NCI-H146 treated with DMSO at 0.1 percent for 48 hours (cell line): ENCODE measurements around the gene GALNT15.

Experiments used
- DNase-seq: peaks from one replicate; lab custom pipeline; 2025; ENCODE audit not compliant: unreplicated experiment; lab: John Stamatoyannopoulos, UW

Gene GALNT15

GRCh38 chr3:16174389-16174788 lies at the start of gene GALNT15:
Gene GALNT15, plus strand, starts transcription at chr3:16174680. Its CDS starts 472 bp downstream, at chr3:16175152.
- DNase-seq: no peak

GRCh38 chr3:16126634-16127033 lies 47.8 kb upstream of the GALNT15 start:
- DNase-seq: no peak

GRCh38 chr3:16127249-16127648 lies 47.2 kb upstream of the GALNT15 start:
- no peak for DNase-seq

- DNase-seq: no peak
These were observed 44.4 kb upstream of the GALNT15 start for GRCh38 chr3:16130066-16130465.

GRCh38 chr3:16132190-16132589 lies 42.3 kb upstream of the GALNT15 start:
- no peak for DNase-seq

- DNase-seq: no peak
These were observed 41.6 kb upstream of the GALNT15 start for GRCh38 chr3:16132928-16133327.

GRCh38 chr3:16134173-16134928 lies 40.1 kb upstream of the GALNT15 start:
- DNase-seq: no peak

- DNase-seq: no peak
These were observed 38.4 kb upstream of the GALNT15 start for GRCh38 chr3:16136055-16136454.

- DNase-seq: no peak
These were observed 37.4 kb upstream of the GALNT15 start for GRCh38 chr3:16137044-16137443.

- no peak for DNase-seq
These were observed 36.5 kb upstream of the GALNT15 start for GRCh38 chr3:16137977-16138376.

GRCh38 chr3:16140116-16140893 lies 34.2 kb upstream of the GALNT15 start:
- DNase-seq: no peak

- no peak for DNase-seq
These were observed 33.6 kb upstream of the GALNT15 start for GRCh38 chr3:16140894-16141285.

- DNase-seq: no peak
These were observed 32.0 kb upstream of the GALNT15 start for GRCh38 chr3:16142350-16143025.

- DNase-seq: no peak
These were observed 30.5 kb upstream of the GALNT15 start for GRCh38 chr3:16143861-16144447.

GRCh38 chr3:16145176-16145575 lies 29.3 kb upstream of the GALNT15 start:
- DNase-seq: no peak

GRCh38 chr3:16146015-16146730 lies 28.3 kb upstream of the GALNT15 start:
- no peak for DNase-seq

- no peak for DNase-seq
These were observed 27.1 kb upstream of the GALNT15 start for GRCh38 chr3:16147220-16147994.

- no peak for DNase-seq
These were observed 26.3 kb upstream of the GALNT15 start for GRCh38 chr3:16148213-16148612.

GRCh38 chr3:16148783-16149182 lies 25.7 kb upstream of the GALNT15 start:
- DNase-seq: no peak

GRCh38 chr3:16150285-16150684 lies 24.2 kb upstream of the GALNT15 start:
- no peak for DNase-seq
